ENCODE measurements around the gene FAM131A. TPM values are rescaled to one million over a fixed set of nuclear protein-coding genes. Genes with fewer than 3 reads are reported as not detected.
A peak's percentile ranks its signal among the peaks of the same experiment; 100 is the strongest.

FAM131A gene
- total RNA-seq, 4 donors from 2014 or later = 14.7 to 27.1 (median 18.8) TPM

DNA sequence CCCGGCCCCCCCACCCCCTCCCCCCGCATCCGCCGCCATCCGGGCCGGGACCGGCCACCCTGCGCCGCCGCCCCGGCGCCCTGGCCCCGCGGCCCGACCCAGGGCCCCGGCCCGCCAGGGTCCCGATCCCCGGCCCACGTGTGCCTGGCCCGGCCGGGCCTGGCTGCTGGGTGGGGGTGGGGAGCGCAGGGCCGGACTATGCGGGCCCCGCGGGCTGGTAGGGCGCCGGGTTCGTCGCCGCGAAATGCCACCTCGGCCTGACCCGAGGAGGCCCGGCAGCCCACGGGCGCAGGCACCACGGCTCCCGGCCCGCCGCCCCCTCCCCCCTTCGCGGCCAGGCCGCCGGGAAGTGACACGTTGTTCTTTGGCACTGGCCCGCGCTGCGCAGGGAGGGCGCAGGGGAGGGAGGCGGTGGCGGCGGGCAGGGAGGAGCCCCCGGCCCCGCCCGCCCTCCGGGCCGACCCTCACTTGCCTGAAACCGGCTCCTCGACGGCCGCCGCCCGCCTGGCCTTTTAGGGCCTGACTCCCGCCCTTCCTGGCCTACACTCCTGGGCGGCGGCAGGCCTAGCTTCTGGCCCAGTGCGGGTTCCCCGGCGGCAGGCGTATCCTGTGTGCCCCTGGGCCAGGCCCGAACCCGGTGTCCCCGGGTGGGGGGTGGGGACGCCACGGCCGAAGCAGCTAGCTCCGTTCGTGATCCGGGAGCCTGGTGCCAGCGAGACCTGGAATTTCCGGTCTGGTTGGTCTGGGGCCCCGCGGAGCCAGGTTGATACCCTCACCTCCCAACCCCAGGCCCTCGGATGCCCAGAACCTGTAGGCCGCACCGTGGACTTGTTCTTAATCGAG lies 22.5 kb upstream of the FAM131A start:
- intact Hi-C loops (cut with DNase I; ENCODE audit: low total_unique reads) = loop anchor here (1.0 to 10.0 kb wide), 8 partner anchors 16 to 1520 kb away; partner anchors contain the start of genes ABCF3, ALG3, ATP11B and EEF1AKMT4
- peak; percentile 85 to 90 for TF ChIP-seq POLR2A (IDR thresholded peaks at IDR 0.05)
- TF ChIP-seq, protein P1, sequence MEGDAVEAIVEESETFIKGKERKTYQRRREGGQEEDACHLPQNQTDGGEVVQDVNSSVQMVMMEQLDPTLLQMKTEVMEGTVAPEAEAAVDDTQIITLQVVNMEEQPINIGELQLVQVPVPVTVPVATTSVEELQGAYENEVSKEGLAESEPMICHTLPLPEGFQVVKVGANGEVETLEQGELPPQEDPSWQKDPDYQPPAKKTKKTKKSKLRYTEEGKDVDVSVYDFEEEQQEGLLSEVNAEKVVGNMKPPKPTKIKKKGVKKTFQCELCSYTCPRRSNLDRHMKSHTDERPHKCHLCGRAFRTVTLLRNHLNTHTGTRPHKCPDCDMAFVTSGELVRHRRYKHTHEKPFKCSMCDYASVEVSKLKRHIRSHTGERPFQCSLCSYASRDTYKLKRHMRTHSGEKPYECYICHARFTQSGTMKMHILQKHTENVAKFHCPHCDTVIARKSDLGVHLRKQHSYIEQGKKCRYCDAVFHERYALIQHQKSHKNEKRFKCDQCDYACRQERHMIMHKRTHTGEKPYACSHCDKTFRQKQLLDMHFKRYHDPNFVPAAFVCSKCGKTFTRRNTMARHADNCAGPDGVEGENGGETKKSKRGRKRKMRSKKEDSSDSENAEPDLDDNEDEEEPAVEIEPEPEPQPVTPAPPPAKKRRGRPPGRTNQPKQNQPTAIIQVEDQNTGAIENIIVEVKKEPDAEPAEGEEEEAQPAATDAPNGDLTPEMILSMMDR (IDR thresholded peaks at IDR 0.05 in 4 of 5, conservative IDR thresholded peaks at IDR 0.05 in 1 of 5) = no peak
- peaks cover 44 to 51% of the 10 kb centered on the region in 2 donors for H3K4me1 ChIP-seq

DNA sequence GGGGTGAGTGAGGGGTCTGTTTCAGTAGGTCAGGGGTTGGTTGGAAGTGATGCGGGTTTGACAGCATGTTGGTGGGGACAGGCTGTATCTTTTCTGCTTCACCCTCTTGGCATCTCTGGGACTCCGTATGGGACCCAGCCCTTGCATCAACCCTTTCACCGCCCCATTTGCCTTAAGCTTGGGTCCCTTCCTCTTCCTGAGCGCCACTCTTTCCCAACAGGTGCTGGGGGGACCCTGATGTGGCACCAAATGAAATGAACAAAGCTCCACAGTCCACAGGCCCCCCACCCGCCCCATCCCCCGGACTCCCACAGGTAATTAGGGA lies 21.9 kb upstream of the FAM131A start:
- peak overlapping the region; percentile 73 to 94 (median 90) for H3K4me3 ChIP-seq
- in situ Hi-C loops (cut with MboI; ENCODE audit: low sequenced_read_pairs in 4 of 4) = loop anchor here in 1 of 4 donors (10.0 kb wide), 1 partner anchor 141 kb away; the partner anchor contains the start of gene AP2M1
- H3K9me3 ChIP-seq = no peaks in the 10 kb centered on the region
- TF ChIP-seq, protein P1 (IDR thresholded peaks at IDR 0.05 in 4 of 5, conservative IDR thresholded peaks at IDR 0.05 in 1 of 5) = no peak
- TF ChIP-seq POLR2A (IDR thresholded peaks at IDR 0.05) = no peak
- peak overlapping the region; percentile 92 to 100 (median 98) for H3K27ac ChIP-seq
- H3K4me1 ChIP-seq = peaks cover 47 to 55% of the 10 kb centered on the region in 2 donors
- ATAC-seq (no peak), DNase-seq (no peak)
- no peaks in the 10 kb centered on the region for H3K27me3 ChIP-seq
- peaks cover 0 to 15% of the 10 kb centered on the region in 2 donors for H3K36me3 ChIP-seq
- intact Hi-C loops (cut with DNase I; ENCODE audit: low total_unique reads) = loop anchor here (2.0 to 10.0 kb wide), 6 partner anchors 21 to 1521 kb away; partner anchors contain the start of genes ABCF3, ALG3, ATP11B and EEF1AKMT4

More for the DNA sequence above, 22.5 kb upstream of the FAM131A start:
- ATAC-seq = peak; percentile 63 to 69
- peak; percentile 81 to 84 for DNase-seq
- Histone ChIP-seq H3K36me3 (peaks cover 0 to 14% of the 10 kb centered on the region in 2 donors), H3K4me3 (peak overlapping the region; percentile 73 to 94 (median 90)), H3K27me3 (no peaks in the 10 kb centered on the region), H3K27ac (peak overlapping the region; percentile 92 to 100 (median 98)), H3K9me3 (no peaks in the 10 kb centered on the region)
- in situ Hi-C loops (cut with MboI; ENCODE audit: low sequenced_read_pairs in 4 of 4) = loop anchor here in 2 of 4 donors (5.0 to 10.0 kb wide), 2 partner anchors 138 to 140 kb away; partner anchors contain the start of gene AP2M1 (in 1 of the 2)

DNA sequence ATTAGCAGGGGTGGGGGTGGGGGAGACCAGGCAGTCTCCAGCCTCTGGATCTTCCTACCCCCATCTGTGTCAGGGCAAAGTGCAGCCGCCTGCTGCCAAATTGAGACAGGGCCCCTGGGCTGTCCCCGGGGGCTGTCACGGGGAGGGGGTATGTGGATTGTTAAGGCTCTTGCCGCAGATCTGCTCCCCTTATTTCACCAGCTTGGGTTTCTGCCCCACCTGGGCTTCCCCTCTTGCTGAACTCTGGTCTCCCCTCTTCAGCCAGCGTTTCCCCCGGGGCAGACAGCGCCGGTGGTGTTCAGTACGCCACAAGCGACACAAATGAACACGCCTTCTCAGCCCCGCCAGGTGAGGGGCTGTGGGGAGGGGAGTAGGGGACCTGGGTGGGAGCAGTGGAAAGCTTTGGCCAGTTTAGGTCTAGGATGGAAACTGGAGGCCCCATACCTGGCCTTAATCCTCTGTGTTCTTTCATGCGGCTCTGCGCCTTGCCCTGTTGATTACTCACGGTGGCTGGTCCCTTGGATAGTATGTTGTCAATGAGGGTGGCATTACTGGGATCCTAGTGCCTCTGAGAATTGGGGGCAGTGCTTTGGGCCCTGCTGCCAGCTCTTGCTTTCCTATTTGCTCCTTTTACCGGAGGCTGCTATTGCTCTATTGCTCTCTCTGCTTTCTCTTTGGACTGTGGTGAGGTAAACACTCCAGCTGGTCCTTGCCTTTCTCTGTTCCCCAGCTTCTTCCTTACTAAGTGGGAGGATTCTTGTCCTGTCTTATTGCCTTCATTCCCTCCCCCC lies 21.3 kb upstream of the FAM131A start:
- Histone ChIP-seq H3K9me3 (no peaks in the 10 kb centered on the region), H3K4me3 (peak overlapping the region; percentile 73 to 94 (median 90)), H3K27ac (peak overlapping the region; percentile 92 to 100 (median 98)), H3K36me3 (peaks cover 0 to 21% of the 10 kb centered on the region in 2 donors), H3K4me1 (peaks cover 52 to 60% of the 10 kb centered on the region in 2 donors), H3K27me3 (no peaks in the 10 kb centered on the region)
- TF ChIP-seq, protein P1 (IDR thresholded peaks at IDR 0.05 in 4 of 5, conservative IDR thresholded peaks at IDR 0.05 in 1 of 5) = no peak
- TF ChIP-seq POLR2A (IDR thresholded peaks at IDR 0.05) = no peak
- in situ Hi-C loops (cut with MboI; ENCODE audit: low sequenced_read_pairs in 4 of 4) = loop anchor here in 1 of 4 donors (10.0 kb wide), 1 partner anchor 141 kb away; the partner anchor contains the start of gene AP2M1
- ATAC-seq (no peak), DNase-seq (no peak)
- intact Hi-C loops (cut with DNase I; ENCODE audit: low total_unique reads) = loop anchor here (2.0 to 10.0 kb wide), 6 partner anchors 21 to 1521 kb away; partner anchors contain the start of genes ABCF3, ALG3, ATP11B and EEF1AKMT4

DNA sequence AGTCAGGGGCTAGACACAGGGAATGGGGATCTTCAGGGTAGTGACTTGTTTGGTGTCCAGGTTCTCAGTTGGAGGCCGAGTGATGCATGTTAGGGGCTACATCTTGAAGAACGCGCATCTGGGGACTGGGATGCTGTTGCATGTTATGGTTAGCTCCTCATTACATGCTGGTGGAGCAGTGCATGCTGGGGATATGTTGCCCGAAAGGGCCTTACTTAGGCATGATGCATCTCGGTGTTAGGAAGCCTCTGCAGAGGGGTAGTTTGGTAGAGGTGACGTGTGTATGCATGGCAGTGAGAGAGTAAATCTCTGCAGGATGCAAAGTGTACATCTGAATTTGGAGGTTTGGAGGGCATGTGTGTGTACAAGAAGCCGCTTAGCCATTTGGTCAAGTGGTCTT lies 20.6 kb upstream of the FAM131A start:
- Histone ChIP-seq H3K4me3 (peak overlapping the region; percentile 73 to 94 (median 90)), H3K9me3 (no peaks in the 10 kb centered on the region), H3K4me1 (peaks cover 60 to 68% of the 10 kb centered on the region in 2 donors), H3K27ac (peak overlapping the region; percentile 92 to 100 (median 98)), H3K27me3 (no peaks in the 10 kb centered on the region), H3K36me3 (peaks cover 0 to 28% of the 10 kb centered on the region in 2 donors)
- intact Hi-C loops (cut with DNase I; ENCODE audit: low total_unique reads) = loop anchor here (5.0 to 10.0 kb wide), 4 partner anchors 129 to 1522 kb away; partner anchors contain the start of genes ABCF3, ATP11B and KLHL24
- ATAC-seq = no peak
- DNase-seq = no peak
- in situ Hi-C loops (cut with MboI; ENCODE audit: low sequenced_read_pairs in 4 of 4) = loop anchor here in 1 of 4 donors (10.0 kb wide), 1 partner anchor 142 kb away; the partner anchor contains the start of gene AP2M1
- no peak for TF ChIP-seq POLR2A (IDR thresholded peaks at IDR 0.05)
- TF ChIP-seq, protein P1 (IDR thresholded peaks at IDR 0.05 in 4 of 5, conservative IDR thresholded peaks at IDR 0.05 in 1 of 5) = no peak

All from gastrocnemius medialis (tissue), 4 donors.